Activated CD8-positive, alpha-beta memory T cell treated with anti-CD3 and anti-CD28 coated beads, Interleukin-2, amount 50 U/mL, for 48 hours (primary cell): ENCODE data around the gene PFDN5.

ENCODE experiments used
- DNase-seq: peaks from one replicate; pipeline ENCODE4 v3.0.0-alpha.2; 2020

PFDN5 gene

GRCh38 chr12:53295070-53295890, at the start of gene PFDN5:
Gene PFDN5, plus strand, starts transcription at chr12:53295542. Its CDS starts 26 bp downstream, at chr12:53295568.
- DNase-seq, result peak; percentile 87

GRCh38 chr12:53251477-53252348, 43.6 kb upstream of the PFDN5 start:
- peak; percentile 85 for DNase-seq

DNA sequence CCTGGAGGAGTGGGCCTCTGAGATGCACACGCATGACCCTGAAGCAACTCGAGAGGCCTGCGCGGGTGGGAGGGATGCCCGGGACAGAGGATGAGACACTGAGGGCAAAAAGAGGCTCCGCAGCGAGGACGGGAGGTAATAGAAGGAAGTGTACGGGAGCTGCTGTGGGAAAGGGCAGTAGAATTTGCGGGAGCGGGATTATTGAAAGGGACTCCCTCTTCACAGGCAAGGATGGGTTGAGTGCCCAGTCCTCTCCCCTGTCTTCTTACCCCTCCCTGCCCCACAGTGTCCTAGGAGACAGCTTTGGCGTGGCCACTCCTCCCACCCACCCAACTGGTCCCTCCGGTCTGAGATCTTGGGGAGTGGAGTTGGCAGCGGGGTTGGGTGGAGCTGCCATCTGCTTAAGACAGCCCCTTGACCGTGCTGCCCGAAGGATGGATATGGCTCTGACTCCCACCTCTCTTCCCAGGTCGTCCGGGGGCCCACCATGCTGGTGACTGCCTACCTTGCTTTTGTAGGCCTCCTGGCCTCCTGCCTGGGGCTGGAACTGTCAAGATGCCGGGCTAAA, 42.9 kb upstream of the PFDN5 start:
- no peak for DNase-seq

DNA sequence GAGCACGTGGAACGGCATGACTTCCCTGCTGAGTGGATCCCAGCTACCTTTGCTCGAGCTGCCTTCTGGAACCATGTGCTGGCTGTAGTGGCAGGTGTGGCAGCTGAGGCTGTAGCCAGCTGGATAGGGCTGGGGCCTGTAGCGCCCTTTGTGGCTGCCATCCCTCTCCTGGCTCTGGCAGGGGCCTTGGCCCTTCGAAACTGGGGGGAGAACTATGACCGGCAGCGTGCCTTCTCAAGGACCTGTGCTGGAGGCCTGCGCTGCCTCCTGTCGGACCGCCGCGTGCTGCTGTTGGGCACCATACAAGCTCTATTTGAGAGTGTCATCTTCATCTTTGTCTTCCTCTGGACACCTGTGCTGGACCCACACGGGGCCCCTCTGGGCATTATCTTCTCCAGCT, 42.0 kb upstream of the PFDN5 start:
- no peak for DNase-seq

DNA sequence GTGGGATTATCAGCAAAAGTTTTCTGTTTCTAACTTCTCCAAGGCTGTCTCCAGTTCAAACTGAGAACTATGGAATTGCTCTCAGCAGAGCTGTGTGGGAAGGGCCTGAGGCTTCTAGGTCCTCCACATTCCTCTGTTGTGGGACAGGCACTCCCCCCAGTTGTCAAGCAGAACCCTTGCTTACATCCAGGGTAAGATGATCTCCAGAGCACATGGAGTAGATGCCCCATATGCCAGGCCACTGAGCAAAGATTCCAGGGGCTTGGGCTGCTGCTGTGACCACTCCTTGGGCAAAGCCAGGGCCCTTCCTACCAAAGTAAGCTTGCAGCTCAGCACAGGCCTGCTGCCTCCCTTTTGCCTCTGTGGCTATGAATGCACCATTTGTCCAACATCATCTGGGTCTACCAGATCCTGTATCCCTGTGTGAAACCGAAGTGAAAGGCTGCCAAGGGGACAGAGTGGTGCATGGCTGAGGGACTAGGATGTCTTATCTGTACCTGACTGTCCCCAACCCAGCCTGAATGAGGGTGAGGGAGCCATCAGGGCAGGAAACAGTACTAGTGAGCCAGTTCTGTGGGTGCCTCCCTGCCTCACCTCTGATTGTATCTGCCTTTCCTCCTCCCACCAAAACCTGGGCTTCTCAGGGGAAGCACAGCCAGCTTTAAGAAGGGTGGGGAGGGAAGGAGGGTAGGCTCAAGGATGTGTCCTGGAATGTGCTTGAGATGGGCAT, 40.4 kb upstream of the PFDN5 start:
- no peak for DNase-seq

DNA sequence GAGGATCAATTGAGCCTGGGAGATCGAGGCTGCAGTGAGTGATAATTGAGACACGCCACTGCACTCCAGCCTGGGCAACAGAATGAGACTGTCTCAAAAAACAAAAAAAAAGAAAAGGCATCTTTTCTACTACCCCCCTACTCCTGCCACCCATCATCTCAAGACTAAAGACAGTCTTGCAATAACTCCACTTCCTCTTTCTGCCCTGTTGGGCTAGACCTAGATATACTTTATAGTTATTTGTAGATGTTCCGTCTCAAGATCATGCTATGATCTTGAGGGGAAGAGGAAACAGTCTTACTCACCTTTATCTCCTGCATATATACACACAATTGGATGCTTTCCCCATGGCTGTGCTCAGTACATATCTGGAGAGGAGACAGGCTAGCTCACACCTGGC, 39.3 kb upstream of the PFDN5 start:
- no peak for DNase-seq

GRCh38 chr12:53258541-53259539, 36.5 kb upstream of the PFDN5 start:
- DNase-seq, result no peak

GRCh38 chr12:53259891-53260290, 35.5 kb upstream of the PFDN5 start:
- no peak for DNase-seq

GRCh38 chr12:53265783-53266182, 29.6 kb upstream of the PFDN5 start:
- no peak for DNase-seq

DNA sequence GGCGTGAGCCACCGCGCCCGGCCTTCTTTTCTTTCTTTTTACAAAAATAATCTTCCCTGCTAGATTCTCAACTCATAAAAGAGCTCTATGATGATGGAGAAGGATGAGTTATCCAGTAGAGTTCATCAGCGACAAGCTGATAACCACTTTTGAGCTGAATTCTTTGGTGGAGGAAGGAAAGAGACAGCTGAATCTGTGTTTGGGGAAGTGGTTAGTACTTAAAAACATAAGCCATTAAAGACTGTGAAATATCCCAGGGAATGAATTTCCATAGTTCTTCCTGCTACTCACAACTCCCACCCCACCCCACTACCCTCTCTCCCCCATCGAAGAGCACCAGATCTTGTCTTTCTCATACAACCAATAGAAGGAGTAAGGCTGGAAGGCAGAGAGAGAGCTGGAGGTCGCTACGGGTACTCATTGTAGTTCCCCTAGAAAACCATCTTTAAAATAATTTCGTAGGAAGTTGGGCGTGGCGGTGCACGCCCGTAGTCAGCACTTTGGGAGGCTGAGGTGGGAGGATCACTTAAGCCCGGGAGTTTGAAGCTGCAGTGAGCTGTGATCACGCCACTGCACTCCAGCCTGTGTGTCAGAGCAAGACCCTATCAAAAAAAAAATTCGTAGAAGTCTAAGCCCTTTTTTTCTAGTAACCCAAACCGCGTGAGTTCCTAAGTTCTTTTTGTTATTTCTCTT, 27.9 kb upstream of the PFDN5 start:
- DNase-seq, result peak; percentile 66

DNA sequence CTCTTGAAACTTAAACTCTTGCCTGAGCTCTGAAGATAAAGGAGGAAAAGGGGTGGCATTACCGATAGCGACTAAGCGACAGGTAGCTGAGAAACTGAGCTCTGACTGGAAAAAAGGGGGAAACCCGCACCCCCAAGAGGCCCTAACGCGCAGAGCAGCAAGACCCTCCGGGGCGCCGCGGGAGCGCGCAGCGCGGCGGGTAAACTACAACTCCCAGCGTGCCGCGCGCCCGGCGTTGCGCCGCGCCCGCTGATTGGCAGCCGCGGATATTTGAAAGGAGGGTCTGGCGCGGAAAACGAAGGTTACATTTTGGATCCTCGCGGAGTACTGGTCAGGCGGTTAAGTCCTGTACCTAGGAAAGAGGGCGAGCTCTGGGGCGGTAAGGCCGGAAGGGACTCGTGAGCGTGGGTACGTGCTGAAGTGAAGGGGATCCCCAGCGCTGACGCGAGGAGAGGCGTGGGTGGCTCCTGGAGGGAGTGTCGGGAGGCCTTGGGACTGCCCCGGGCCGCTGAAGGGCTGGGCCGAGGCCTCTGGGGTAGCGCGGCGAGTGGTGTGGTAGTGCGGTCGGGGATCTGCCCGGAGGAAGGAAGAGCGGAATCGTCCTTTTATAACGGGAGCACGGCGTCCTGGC, 27.2 kb upstream of the PFDN5 start, which contains the start of gene ESPL1:
ESPL1 (plus strand) TSS at position 301 of the 631 bp plus-strand sequence. CDS start 468 bp downstream, outside the sequence.
- DNase-seq, result peak; percentile 92

- no peak for DNase-seq
Observed at GRCh38 chr12:53268630-53269562, 26.4 kb upstream of the PFDN5 start.

- no peak for DNase-seq
Observed at GRCh38 chr12:53274445-53274844, 20.9 kb upstream of the PFDN5 start.

DNA sequence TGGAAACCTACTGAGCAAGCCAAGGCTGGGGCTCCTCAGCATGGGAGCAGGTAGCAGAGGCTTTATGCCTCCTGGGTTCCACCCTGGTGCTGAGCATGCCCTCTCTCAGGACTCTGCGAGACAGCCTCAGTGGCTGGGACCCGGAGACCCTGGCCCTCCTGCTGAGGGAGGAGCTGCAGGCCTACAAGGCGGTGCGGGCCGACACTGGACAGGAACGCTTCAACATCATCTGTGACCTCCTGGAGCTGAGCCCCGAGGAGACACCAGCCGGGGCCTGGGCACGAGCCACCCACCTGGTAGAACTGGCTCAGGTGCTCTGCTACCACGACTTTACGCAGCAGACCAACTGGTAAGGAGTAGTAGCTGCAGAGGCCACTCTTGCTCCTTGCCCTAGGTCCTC, 18.8 kb upstream of the PFDN5 start:
- DNase-seq, result no peak

DNA sequence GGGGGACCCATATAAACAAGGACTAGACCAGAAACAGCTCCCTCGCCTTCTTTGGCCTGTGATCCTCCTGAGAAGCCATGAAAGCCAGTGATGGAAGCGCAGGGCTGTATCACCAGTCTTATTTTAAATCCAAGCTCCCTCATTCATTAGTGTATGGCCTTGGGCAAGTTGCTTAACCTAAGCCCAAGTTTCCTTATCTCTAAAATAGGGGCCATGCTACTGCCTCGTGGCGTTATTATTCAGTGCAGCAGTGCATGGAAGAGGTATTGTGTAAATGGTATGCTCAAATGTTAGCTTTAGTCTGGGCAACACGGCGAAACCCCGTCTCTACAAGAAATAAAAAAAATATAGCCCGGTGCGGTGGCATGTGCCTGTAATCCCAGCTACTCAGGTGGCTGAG, 17.4 kb upstream of the PFDN5 start:
- no peak for DNase-seq

- no peak for DNase-seq
Observed at GRCh38 chr12:53279283-53279869, 16.0 kb upstream of the PFDN5 start.

DNA sequence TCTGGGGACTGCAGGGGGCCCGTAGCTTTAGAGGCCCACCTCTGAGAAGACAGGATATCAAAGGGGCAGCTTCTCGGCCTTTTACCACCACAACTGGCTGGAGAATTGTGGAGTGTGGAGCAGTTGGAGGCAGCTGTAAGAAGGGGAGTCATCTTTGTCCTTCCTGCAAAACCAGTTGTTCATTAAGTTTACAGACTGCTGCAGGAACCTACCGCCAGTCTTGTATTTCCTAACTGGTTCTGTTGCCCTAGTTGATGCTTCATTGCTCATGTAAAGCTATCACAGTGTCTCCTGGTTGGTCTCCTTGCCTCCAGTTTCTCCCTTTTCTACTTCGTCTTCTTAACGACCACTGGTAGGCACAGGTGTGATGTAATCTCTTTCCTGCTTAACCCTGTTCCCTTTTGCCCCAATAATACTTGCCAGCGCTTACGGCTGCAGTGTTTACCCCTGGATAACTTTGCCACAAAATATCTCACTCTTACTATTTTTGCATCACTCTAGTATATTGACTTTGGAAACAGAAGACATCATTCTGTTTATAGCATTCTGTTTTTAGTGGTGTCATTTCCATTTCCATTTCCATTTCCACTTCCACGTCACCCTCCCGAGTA, 15.3 kb upstream of the PFDN5 start:
- DNase-seq, result no peak

DNA sequence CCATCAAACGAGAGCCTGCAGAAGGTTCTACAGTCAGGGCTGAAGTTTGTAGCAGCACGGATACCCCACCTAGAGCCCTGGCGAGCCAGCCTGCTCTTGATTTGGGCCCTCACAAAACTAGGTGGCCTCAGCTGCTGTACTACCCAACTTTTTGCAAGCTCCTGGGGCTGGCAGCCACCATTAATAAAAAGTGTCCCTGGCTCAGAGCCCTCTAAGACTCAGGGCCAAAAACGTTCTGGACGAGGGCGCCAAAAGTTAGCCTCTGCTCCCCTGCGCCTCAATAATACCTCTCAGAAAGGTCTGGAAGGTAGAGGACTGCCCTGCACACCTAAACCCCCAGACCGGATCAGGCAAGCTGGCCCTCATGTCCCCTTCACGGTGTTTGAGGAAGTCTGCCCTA, 8.9 kb upstream of the PFDN5 start:
- no peak for DNase-seq
